GM12878 (cell line): ENCODE data around the gene FNDC3B. TPM values are rescaled to one million over a fixed set of nuclear protein-coding genes. Genes with fewer than 3 reads are reported as not detected.
A peak's percentile ranks its signal among the peaks of the same experiment; 100 is the strongest.

Experiments used
- BRCA1 ChIP-seq: IDR thresholded peaks from 2 replicates; pipeline ENCODE4 v1.6.1; 2011; ENCODE audit warnings: low read depth, low read length, improper control_type of control experiment
- EP300 ChIP-seq, 2 experiments: fragments of 150-350 bp in 1 of 2; IDR thresholded peaks; 2 replicates each; pipeline ENCODE4 v1.6.1; 2011 to 2012; ENCODE audit warnings: low read depth in 2 of 2, low read length in 2 of 2, borderline replicate concordance in 1 of 2, improper control_type of control experiment in 1 of 2, inconsistent platforms in 1 of 2; ENCODE audit not compliant: control insufficient read depth in 1 of 2
- HDAC6 ChIP-seq: fragments of 200-600 bp; sonication (generic); IDR thresholded peaks from one replicate; pipeline ENCODE4 v1.8.0; 2017; ENCODE audit warnings: antibody characterized with exemption; ENCODE audit not compliant: unreplicated experiment
- IKZF1 ChIP-seq: fragments of 450-650 bp; conservative IDR thresholded peaks from 2 replicates; pipeline ENCODE4 v1.6.1; 2017; ENCODE audit warnings: antibody characterized with exemption, mild to moderate bottlenecking
- KDM1A ChIP-seq: fragments of 200-600 bp; sonication (generic); IDR thresholded peaks from 2 replicates; pipeline ENCODE4 v1.6.1; 2016; ENCODE audit warnings: borderline replicate concordance
- NR2C1 ChIP-seq: fragments of 450-650 bp; IDR thresholded peaks from 2 replicates; pipeline ENCODE4 v1.6.1; 2017; ENCODE audit warnings: antibody characterized with exemption, mild to moderate bottlenecking, moderate library complexity
- PML ChIP-seq: IDR thresholded peaks from 2 replicates; pipeline ENCODE4 v1.6.1; 2012; ENCODE audit warnings: low read length, inconsistent platforms
- RUNX3 ChIP-seq: IDR thresholded peaks from 2 replicates; pipeline ENCODE4 v1.6.1; 2012; ENCODE audit warnings: low read length, inconsistent platforms
- SIX5 ChIP-seq: IDR thresholded peaks from 2 replicates; pipeline ENCODE4 v1.6.1; 2011; ENCODE audit warnings: mild to moderate bottlenecking, low read depth, low read length, moderate library complexity; ENCODE audit not compliant: severe bottlenecking
- TCF3 ChIP-seq: IDR thresholded peaks from 2 replicates; pipeline ENCODE4 v1.6.1; 2012; ENCODE audit warnings: low read depth, mild to moderate bottlenecking, low read length, borderline replicate concordance; ENCODE audit not compliant: insufficient read depth
- ZNF622 ChIP-seq: fragments of 450-650 bp; IDR thresholded peaks from 2 replicates; pipeline ENCODE4 v1.6.1; 2017; ENCODE audit warnings: mild to moderate bottlenecking, inconsistent platforms
- polyA plus RNA-seq, 11 experiments: library from polyadenylated mRNA; depleted of rRNA in 4 of 11; unstranded in 6 of 11; stranded (reverse) in 5 of 11; fragments of >200 nt; fragmentation: Nextera tagmentation in 4 of 11; fragmentation: Illumina TruSeq in 1 of 11; extraction: Ambion mirVana in 4 of 11; extraction: Trizol in 1 of 11; gene quantifications; 1 replicate in 1 of 11; 2 replicates in 10 of 11; pipeline versions ENCODE4 v1.2.1 to v1.2.3, GENCODE V29; 2011 to 2016; ENCODE audit warnings: inconsistent platforms in 2 of 11, missing spikeins in 2 of 11, low read depth in 1 of 11
- total RNA-seq, 4 experiments: library from RNA; depleted of rRNA in 3 of 4; stranded (reverse); fragments of >200 nt in 3 of 4; fragmentation: Illumina TruSeq in 1 of 4; extraction: Trizol in 1 of 4; gene quantifications; 2 replicates each; pipeline versions ENCODE4 v1.2.1 to v1.2.3, GENCODE V29; 2013 to 2021
- TF ChIP-seq, protein P1 (sequence below): IDR thresholded peaks from 2 replicates; pipeline ENCODE4 v1.6.1; 2011; ENCODE audit warnings: low read depth, low read length, improper control_type of control experiment, borderline replicate concordance
- TF ChIP-seq, protein P2 (sequence below): IDR thresholded peaks from 2 replicates; pipeline ENCODE4 v1.6.1; 2012; ENCODE audit warnings: low read depth, low read length, improper control_type of control experiment
- TF ChIP-seq, protein P3 (sequence below): fragments of 450-650 bp; IDR thresholded peaks from 2 replicates; pipeline ENCODE4 v1.6.1; 2016; ENCODE audit warnings: mild to moderate bottlenecking
- TF ChIP-seq, protein P4 (sequence below): fragments of 150-350 bp; IDR thresholded peaks from 2 replicates; pipeline ENCODE4 v1.6.1; 2016; ENCODE audit warnings: low read depth, low read length

The FNDC3B gene
- total and polyA plus RNA-seq, 10 of the 15 experiments (the other 5 are each of a cell fraction or from before 2014, with no cell fraction given): 7.9 to 35.0 (median 18.5) TPM

DNA sequence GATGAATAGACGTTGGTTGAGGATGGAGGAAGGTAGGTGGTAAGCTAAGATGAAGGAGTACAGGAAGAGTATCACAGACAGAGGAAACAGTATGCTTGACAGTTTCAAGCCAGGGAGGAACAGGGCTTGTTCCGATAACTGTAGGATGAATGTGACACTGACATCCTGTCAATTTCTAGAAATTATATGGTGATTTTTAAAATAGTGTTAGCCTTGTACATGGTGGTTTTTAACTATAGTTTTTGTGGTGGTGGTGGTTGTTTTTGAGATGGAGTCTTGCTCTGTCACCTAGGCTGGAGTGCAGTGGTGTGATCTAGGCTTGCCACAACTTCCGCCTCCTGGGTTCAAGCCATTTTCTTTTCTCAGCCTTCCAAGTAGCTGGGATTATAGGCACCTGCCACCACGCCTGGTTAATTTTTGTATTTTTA is 92.8 kb downstream of the FNDC3B start (continued):
- TF ChIP-seq, protein P1, sequence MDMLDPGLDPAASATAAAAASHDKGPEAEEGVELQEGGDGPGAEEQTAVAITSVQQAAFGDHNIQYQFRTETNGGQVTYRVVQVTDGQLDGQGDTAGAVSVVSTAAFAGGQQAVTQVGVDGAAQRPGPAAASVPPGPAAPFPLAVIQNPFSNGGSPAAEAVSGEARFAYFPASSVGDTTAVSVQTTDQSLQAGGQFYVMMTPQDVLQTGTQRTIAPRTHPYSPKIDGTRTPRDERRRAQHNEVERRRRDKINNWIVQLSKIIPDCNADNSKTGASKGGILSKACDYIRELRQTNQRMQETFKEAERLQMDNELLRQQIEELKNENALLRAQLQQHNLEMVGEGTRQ: no peak
- TF ChIP-seq, protein P2, sequence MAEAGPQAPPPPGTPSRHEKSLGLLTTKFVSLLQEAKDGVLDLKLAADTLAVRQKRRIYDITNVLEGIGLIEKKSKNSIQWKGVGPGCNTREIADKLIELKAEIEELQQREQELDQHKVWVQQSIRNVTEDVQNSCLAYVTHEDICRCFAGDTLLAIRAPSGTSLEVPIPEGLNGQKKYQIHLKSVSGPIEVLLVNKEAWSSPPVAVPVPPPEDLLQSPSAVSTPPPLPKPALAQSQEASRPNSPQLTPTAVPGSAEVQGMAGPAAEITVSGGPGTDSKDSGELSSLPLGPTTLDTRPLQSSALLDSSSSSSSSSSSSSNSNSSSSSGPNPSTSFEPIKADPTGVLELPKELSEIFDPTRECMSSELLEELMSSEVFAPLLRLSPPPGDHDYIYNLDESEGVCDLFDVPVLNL: no peak
- TF ChIP-seq IKZF1 (peak; percentile 67), HDAC6 (no peak), SIX5 (no peak), PML (no peak), KDM1A (no peak), ZNF622 (no peak), BRCA1 (no peak), RUNX3 (peak; percentile 92), TCF3 (no peak), NR2C1 (no peak), EP300 (IDR thresholded peaks at IDR 0.05; ENCODE audit: borderline replicate concordance in 1 of 2, control insufficient read depth in 1 of 2, low read depth in 2 of 2, low read length in 2 of 2) (0 out of 4 replicates have a peak, but pooled peaks of 1 of the 2 experiments have one; percentile 24)
- TF ChIP-seq, protein P3, sequence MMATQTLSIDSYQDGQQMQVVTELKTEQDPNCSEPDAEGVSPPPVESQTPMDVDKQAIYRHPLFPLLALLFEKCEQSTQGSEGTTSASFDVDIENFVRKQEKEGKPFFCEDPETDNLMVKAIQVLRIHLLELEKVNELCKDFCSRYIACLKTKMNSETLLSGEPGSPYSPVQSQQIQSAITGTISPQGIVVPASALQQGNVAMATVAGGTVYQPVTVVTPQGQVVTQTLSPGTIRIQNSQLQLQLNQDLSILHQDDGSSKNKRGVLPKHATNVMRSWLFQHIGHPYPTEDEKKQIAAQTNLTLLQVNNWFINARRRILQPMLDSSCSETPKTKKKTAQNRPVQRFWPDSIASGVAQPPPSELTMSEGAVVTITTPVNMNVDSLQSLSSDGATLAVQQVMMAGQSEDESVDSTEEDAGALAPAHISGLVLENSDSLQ: peak; percentile 52
- TF ChIP-seq, protein P4, sequence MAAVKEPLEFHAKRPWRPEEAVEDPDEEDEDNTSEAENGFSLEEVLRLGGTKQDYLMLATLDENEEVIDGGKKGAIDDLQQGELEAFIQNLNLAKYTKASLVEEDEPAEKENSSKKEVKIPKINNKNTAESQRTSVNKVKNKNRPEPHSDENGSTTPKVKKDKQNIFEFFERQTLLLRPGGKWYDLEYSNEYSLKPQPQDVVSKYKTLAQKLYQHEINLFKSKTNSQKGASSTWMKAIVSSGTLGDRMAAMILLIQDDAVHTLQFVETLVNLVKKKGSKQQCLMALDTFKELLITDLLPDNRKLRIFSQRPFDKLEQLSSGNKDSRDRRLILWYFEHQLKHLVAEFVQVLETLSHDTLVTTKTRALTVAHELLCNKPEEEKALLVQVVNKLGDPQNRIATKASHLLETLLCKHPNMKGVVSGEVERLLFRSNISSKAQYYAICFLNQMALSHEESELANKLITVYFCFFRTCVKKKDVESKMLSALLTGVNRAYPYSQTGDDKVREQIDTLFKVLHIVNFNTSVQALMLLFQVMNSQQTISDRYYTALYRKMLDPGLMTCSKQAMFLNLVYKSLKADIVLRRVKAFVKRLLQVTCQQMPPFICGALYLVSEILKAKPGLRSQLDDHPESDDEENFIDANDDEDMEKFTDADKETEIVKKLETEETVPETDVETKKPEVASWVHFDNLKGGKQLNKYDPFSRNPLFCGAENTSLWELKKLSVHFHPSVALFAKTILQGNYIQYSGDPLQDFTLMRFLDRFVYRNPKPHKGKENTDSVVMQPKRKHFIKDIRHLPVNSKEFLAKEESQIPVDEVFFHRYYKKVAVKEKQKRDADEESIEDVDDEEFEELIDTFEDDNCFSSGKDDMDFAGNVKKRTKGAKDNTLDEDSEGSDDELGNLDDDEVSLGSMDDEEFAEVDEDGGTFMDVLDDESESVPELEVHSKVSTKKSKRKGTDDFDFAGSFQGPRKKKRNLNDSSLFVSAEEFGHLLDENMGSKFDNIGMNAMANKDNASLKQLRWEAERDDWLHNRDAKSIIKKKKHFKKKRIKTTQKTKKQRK: no peak
